Tibial nerve (tissue), 4 donors: ENCODE results near the gene CD2AP.

ENCODE experiments used
- CTCF ChIP-seq, 5 experiments: fragments of 200-600 bp in 3 of 5; fragments of 450-650 bp in 2 of 5; sonication (generic) in 3 of 5; IDR thresholded peaks; one replicate each; pipeline ENCODE4 v1.5.1; 2016 to 2019; ENCODE audit warnings: antibody characterized with exemption in 5 of 5, mild to moderate bottlenecking in 3 of 5, moderate library complexity in 2 of 5
- EP300 ChIP-seq, 2 donors: sonication (generic); formaldehyde crosslinking; IDR thresholded peaks; one replicate each; pipeline ENCODE4 v1.6.1; 2017; ENCODE audit warnings: antibody characterized with exemption in 2 of 2, mild to moderate bottlenecking in 1 of 2
- POLR2A ChIP-seq, 2 donors: fragments of 450-650 bp; IDR thresholded peaks; one replicate each; pipeline ENCODE4 v1.6.1; 2017; ENCODE audit warnings: antibody characterized with exemption in 2 of 2, mild to moderate bottlenecking in 2 of 2, moderate library complexity in 2 of 2

- TF ChIP-seq CTCF (IDR thresholded peaks at IDR 0.05), result no peak
- TF ChIP-seq POLR2A (IDR thresholded peaks at IDR 0.05), result no peak
- TF ChIP-seq EP300 (IDR thresholded peaks at IDR 0.05), result no peak
Measured at GRCh38 chr6:47633141-47633540, 155.6 kb downstream of the CD2AP start.
